ENCODE results near the gene PROC.
"Not testable (repeated sequence)": the region's sequence is repeated elsewhere in the genome, so short reads cannot be mapped to it uniquely, and the experiment has no call there.

Gene PROC

DNA sequence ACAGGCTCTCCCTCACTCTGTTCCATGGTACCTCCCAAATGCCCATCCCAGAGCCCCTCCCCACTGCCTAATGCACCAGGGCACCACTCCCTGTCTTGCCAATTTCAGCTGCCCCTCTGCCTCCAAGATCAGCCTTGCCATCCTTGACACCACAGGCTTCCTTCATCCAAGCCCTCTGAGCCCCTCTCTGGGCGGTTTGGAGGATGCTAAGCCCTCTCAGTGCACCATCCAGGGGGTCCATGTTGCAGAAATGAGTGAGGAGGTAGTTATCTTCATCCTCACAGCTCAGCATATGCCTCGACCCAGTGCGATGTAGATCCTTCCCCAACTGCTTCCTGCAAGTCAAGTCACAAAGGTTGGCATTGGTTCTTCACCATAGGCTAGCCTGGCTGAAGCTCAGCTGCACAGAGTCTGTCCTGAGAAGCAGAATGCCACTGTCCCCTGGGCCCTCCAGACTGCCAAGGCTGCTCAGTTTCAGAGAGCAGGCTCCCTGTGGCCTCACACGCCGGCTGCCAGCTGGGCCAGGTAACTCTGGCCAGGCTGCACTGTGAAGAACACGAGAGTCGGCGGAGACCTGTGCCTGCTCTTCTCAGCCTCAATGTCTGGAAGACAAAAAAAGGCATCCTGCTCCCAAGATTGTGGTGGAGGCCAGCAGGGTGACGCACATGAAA is 20.5 kb upstream of the PROC start:
- DNase-seq = no peak

DNA sequence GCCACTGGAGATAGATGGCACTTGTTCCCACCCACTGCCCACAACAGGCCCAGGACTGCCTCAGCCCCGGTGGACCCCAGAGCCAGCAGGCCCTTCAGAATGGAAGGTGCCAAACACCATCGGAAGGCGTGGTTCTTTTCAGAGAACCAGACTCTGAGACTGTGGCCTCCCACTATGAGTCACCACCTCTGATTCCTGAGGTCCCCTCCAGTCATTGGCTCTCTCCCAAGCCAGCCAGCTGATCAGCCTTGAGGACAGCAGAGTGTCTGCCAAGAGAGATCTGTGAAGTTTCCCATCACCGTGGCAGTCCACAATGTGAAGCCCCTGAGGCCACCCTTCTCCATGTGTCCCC is 20.0 kb upstream of the PROC start:
- no peak for DNase-seq

DNA sequence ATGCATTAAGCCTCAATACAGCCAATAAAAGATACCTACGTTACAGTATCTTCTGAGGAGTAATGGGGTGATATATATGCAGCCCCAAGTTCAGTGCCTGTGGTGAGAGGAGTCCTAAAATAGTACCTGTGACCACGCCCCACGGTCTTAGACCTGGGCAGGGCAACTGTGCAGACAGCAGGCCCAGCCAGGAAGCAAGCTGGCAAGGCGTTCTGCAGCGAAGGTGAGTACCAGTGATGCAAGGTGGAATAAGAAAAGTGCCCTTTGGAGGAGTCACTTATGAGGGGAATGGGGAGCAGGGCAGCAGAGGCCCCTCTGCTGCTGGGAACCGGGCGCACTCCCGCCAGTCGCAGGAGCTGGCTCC is 17.7 kb upstream of the PROC start:
- DNase-seq = no peak

DNA sequence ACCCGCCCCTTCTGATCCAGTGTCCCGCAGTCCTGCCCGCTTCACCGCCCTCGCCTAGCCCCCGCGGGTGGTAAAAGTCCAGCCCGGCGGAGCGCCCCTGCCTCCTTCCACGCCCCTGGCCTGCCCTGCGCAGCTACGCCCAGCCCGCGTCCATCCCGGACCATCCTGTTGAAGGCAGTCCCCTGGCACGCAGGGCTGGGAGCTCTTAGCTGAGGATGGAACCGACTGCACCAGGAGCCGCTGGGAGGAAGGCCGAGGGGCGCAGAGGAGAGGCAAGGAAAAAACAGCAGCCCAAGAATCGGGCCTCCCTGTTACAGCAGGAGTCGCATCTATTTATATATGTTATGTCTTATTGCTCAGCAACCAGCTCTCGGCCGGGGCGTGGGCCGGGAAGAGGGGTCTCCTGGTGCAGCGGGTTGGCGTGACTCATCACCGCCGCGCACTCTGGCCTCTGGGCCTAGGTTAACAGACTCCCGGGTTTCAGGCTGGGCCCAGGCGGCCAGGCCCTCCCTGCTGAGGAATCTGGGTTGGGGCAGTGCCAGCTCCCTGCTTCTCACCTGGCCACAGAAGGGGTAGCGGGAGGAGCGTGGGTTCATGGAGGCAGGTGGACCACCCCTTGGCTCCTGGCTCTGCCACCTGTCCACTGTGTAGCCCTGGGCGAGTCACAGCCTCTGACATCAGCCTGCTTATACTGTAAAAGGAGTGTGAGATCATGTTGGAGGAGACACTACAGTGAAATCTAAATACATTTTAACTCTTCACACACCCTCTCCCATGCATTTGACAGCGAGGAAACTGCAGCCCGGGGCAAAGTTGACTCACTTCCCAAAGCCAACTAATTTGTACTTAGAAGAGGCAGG is 17.1 kb upstream of the PROC start:
- no peak for DNase-seq

DNA sequence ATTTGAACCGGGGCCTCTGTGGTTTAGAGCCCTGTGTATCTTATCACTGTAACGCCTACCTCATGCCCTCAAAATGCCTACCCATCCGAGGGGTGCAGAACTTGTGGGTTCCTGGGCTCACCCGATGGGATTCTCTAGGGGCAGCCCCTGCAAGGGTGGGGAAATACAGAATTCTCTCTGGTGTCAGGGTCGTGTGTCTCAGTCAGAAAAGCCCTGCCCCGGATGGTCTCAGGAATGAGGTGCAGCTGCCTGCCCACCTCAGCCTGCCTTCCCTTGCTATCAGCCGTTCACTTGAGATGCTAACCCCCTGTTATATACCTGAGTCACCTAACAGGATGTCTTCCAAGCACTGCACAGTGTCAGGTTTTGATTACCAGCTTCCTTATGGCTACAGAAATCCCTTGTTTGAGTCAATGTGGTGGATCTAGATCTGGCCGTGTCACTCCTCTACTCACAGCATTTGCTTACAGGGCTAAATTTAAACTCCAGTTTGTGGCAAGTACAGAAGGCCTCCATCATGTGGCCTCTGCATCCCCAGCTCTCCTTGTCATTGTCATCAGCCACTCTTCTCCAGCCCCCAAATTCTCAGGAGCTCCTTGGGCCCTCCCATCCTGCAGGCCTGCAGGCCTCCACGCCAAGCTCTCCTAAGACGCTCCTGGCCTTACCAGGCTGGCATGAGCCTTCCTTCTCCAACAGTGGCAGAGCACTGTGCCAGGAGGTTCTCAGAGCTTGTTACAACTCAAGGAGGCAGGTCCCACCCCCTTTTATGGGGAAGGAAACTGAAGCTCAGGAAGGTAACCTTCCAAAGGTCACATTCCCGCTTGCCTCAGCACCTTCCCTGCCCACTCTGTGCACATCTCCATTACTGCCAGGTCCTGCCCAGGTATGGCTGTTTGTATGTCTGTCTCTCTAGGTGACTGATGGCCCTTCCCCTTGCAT is 16.2 kb upstream of the PROC start:
- DNase-seq = no peak

DNA sequence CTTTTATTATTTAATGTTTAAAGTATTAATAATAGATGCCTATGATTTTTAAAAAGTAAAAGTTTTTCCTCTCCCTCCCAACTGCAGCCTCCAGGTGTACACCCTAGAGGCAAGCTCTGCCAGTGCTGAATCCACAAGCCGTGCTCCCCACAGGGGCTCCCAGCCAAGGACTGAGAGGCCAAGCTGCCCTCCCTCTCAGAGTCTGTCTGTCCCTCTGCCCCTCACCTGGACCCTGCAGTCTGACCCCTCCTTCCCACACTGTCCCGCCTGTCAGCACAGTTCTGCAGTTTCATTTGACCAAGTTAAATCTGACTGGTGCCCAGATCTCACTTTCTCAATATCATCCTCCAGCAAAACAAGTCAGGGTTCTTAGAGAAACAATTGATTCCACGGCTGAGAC is 14.8 kb upstream of the PROC start:
- DNase-seq = no peak

DNA sequence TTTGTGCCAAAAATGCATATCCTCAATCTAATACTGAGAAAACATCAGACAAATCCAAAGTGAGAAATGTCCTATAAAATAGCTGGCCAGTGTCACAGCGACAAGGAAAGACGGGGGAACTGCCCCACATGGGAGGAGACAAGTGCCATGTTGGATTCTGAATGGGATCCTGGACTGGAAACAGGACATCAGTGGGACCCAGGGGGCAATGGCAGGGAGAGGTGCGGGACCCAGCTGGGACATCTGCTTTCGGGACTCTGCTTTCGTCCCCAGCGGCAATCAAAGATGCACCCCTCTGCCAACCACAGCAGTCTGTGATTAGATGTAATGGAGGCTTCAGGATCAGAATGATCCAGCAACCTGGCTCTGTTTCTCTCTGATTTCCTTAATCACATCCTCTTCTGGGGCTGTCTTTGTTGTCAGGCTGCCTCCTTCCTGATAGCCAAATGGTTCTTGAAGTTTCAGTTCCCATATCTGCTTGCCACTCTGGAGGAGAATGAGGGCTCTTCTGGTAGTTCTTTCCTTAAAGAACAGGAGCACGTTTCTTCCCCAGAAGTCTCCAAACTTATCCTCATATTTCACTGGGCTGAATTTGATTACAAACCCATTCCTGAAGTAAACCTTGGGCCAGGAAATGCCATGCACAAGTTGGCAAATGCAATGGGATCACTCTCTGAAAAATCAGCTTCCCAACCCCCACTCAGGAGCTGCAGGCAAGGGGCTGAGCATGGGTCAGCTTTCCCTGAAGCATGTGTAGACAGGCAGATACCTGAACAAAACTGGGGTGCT is 13.6 kb upstream of the PROC start:
- DNase-seq = no peak

DNA sequence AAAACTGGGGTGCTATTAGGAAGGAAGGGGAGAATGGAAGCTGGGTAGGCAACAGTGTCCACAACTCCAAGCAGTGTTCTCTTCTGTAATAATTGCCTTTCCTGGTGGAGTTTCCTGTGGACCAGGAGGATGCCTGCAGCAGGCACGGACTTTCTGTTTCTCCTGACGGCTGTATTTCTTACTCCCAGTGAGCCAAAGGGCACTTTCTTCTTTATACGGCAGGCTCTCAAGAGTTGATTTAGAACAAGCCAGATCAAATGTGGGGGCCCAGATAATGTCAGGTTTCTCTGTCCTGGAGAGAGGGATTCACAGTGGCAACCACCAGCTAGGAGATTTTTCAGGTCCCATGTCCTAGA is 13.0 kb upstream of the PROC start:
- no peak for DNase-seq

DNA sequence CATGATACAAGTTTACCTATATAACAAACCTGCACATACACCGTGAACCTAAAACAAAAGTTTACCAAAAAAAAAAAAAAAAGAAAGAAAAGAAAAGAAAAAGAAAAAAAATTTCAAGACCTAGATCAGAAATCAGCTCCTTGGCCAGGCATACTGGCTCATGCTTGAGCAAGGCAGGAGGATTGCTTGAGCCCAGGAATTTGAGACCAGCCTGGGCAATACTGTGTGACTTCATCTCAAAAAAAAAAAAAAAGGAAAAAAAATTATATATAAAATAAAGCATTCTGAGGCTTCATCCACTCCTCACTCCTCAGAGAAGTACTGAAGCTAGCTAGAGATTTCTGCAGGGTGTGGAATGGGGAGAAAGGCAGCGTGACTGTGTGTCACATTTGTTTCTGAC is 11.8 kb upstream of the PROC start:
- DNase-seq = no peak

DNA sequence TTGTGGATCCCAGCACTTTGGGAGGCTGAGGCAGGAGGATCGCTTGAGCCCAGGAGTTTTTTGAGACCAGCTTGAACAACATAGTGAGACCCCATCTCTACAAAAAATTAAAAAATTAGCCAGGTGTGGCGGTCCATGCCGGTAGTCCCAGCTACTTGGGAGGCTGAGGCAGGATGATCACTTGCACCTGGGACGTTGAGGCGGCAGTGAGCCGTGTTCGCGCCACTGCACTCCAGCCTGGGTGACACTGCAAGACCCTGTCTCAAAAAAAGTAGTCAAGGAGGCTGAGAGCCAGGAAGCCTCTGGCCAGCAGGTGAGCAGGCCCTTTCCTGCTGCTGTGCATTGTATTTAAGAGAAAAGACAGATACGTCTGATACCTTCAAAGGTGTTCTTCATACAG is 11.1 kb upstream of the PROC start:
- DNase-seq = no peak

DNA sequence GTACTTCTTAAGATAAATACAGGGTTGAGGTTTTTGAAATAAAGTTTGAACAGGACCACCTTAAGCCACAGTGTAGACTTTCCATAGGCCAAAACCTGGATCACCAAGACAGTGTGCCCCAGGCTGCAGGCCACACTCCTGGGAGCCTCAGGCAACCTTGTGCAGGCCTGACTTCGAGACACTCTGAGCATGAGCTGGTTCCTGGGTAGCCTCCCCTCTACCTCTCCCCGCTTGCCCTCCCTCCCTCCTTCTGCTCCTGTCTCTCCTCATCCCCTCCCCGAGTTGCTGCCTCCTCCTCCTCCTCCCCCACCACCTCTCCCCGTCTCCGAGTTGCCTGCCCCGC is 10.6 kb upstream of the PROC start:
- DNase-seq = no peak

DNA sequence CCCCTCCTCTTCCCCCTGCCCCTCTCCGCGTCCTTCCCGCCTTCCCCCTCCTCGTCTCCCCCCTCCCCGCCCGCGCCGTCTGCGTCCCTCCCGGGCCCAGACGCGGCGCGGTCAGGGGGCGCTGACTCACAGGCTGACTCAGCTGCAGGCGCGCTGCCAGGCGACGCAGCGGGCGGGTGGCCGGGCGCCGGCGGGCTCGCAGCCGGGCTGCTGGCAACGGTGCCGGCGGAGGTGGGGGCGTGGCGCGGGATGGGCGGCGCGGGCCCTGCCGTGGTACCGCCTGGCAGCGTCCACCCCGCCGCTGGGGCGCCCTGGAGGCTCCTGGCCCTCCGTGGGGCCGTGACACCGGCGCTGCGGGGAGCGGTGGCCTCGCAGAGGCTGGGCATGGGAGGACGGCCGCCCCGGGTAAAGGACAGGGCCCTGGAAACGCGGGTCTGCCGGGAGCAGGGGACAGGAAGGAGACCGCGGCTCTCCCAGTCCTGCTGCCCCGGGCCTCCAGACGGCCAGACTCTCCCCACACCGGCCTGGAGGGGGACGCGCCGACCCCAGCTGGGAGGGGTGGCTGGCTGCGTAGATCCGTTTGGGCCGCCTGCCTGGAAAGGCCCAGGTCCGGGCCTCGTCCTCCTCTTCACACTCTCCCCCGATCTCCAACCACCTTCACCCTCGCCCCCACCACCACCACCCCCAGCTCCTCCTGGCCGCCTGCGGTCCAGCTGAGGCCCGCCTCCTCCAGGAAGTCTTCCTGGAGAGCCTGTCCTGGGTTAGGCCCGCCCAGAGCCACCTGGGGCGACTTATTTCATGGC is 10.0 kb upstream of the PROC start:
- peak; percentile 90 for DNase-seq

DNA sequence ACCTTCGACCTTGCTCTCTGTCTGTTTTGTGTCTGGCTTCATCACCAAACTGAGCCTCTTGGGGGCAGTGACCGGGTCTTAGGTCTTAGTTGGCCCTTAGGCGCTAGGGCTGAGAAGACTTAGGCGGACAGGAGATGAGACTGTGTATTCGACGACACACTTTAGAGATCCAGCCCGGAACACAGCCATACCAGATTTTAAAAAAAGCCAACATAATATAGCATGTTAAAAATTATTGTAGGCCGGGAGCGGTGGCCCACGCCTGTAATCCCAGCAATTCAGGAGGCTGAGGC is 9.5 kb upstream of the PROC start:
- no peak for DNase-seq

DNA sequence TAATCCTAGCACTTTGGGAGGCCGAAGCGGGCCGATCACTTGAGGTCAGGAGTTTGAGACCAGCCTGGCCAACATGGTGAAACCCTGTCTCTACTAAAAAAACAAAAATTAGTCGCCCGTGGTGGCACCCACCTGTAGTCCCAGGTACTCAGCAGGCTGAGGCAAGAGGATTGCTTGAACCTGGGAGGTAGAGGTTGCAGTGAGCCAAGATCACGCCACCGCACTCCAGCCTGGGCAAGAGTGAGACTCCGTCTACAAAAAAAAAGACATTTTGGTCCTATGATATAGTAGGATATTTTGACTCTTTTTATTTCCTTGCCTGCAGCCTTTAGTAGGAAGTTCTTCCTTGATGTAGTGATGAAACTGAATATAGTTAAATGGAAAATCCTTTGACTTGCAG is 8.5 kb upstream of the PROC start:
- DNase-seq = not testable (repeated sequence)

DNA sequence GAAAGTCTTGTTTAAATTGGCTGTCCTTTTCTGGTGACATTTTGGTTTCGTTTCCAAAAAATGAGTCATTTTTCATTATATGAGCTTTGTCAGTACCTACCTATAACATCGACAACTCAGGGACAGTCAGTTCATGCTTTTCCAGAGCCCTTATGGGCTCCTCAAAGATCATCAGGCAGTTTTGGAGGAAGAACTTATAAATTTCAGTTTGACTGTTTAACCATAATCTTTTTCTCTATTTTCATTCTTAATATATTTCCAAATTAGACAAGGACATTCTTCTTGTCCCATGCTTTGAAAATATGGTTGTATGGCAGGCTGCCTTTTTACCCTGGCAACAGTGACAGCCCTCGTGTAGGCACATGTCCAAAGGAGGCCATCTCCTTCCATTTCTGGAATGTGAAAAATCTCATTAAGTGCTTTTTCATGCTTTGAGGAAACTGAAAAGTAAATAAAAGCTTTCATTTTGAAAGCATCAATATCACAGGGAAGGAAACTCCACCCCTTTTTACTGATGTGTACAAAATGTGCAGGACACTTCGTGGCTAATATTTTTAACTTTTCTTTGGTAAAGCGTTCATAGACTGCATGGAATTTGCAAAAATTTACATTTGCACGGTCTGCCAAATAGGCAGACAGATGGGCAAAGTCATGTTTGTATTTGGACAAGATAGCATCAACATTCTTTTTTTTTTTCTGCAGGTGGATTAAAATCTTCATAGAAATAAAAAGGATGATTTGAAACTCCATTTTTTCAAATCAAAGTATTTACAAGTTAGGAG is 7.2 kb upstream of the PROC start:
- DNase-seq = no peak

DNA sequence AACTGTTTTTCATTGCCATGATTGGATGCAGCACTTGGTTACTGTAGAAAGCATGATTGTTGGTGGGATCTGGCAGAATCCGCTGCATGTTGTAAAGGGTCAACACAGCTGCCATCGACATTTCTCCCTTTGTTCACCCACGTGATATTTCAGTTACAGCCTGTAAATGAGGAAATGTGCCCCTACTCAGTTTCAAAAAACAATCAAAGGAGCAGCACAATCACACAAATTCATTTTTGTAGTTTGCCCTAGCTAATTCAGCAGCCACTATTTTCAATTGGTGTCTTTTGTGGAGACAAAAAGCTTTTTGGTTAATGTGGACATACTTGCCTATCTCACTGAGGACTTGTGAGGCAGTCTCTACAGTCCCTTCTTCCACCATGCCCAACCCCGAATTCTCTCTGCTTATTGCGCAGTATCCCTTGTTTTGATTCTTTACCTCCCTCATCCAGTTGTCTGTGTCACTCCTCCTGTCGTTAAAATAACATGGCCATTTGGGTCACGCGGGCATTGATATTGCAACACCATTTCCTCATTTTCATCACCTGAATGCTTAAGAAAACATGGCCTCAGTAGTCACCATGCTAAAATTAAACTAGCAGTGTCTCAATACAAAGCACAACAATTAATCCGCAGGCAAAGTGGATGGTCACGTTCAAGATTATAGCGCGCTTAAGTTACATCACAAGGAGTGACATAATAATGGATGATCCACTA is 6.4 kb upstream of the PROC start:
- DNase-seq = no peak

DNA sequence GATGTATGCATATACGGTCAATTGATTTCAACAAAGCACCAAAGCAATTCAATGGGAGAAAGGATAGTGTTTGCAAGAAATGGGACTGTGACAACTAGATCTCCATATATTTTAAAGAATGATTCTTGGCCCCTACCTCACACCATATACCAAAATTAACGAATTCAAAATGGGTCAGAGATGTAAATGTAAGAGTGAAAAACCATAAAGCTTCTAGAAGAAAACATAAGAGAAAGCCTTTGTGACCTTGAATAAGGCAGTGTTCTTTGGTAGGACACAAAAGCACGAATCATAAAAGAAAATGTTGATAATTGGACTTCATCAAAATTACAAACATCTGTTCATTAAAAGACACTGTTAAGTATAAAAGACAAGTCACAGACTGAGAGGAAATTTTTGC is 5.0 kb upstream of the PROC start:
- DNase-seq = no peak

DNA sequence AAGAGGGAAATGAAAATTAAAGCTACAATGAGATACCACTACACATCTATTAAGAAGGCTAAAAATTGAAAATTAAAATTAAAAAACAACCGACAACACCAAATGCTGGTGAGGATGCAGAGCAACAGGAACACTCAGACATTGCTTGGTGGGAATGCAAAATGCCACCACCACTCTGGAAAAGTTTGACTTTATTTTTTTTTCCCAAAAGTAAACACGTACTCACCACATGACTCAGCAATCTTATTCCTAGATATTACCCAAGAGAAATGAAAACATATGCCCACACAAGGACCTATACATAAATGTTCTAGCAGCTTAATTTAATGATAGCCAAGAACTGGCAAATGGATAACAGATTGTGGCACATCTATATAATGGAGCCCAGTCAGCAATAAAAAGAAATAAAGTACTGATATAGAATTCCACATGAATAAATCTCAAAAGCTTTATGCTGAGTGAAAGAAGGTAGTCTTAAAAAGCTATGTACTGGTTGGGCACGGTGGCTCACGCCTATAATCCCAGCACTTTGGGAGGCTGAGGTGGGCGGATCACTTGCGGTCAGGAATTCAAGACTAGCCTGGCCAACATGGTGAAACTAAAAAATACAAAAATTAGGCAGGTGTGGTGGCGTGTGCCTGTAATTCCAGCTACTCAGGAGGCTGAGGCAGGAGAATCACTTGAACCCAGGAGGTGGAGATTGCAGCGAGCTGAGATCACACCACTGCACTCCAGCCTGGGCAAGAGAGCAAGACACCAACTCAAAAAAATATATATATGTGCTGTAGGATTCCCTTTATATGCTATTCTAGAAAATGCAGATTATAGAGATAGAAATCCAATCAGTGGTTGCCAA is 4.2 kb upstream of the PROC start:
- DNase-seq = no peak

DNA sequence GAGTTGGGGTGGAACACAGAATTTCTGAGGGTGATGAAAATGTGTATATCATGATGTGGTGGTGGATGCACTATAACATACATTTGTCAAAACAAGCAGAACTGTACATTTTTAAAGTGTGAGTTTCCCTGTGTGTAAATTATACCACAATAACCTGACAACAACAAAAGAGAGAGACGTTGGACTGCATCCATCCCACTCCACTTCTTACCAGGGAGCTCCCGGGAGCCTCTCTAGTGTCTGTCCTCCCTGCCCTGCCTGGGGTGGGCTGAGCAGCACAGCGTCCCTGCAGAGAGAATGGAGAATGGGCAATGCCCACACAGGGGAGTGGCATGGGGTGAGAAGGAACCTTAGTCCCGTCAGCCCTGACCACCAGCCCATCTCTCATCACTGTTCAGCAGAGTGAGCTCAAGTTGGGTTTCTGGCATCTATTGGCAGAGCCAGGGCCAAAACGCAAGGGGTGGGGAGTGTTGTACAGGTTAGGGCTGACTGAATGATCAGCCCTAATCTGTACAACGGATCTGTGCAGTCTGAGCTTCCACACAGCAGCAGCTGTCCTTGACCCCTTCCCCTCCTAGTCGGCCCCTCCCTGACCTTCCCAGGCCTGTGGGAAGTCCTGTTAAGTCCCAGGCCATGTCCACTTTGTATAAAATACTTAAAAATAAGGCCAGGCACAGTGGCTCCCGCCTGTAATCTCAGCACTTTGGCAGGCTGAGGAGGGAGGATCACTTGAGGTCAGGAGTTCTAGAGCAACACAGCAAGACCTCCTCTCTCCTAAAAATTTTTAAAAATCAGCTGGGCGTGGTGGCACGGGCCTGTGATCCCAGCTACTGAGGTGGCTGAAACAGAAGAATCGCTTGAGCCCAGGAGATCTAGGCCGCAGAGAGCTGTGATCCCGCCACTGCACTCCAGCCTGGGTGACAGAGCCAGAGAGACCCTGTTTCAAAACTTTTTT is 3.3 kb upstream of the PROC start:
- no peak for DNase-seq

All from NCI-H345 (cell line).